Measurements from ENCODE around the gene CWC27.
A peak's percentile ranks its signal among the peaks of the same experiment; 100 is the strongest.

CWC27 gene

DNA sequence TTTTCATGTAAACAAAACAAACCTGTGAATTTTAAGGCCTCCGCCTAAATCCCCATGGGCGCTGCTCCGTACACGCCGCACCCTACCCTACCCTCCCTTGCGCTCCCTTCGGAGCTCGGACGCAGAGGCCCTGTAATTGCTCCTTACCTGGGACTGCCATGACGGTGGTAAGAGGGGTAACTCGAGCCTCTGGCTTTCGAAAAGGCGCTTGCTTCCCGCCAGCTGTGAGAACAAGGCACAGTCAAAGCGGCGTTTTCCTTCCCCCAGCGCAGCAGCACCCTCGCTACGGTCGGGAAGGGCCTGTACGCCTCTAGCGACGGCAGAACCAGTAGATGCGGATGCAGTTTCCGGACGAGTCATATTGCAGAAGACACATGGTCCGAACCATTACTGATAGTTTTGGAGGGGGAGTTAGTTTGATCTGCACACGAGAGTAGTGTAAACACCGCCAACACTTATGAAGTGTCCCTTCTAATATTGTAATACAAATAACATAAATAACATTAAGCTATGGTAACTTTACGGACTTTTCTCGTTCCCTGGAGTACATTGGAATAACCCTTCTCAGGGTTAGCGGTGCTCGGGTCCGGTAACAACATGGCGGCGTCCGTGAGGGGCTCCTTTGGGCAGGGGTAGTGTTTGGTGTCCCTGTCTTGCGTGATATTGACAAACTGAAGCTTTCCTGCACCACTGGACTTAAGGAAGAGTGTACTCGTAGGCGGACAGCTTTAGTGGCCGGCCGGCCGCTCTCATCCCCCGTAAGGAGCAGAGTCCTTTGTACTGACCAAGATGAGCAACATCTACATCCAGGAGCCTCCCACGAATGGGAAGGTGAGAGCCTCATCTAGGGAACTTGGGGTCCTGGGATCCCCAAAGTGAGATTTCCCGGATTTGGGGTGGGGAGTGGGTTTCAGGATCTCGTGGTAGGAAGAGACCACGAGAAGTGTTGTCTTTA is at the start of gene CWC27, which contains the start of gene SREK1IP1:
Gene CWC27, plus strand, starts transcription at position 573 of the 955 bp plus-strand sequence. Its CDS starts 217 bp downstream, at position 790.
Gene SREK1IP1, minus strand, starts transcription at position 334 of the 955 bp plus-strand sequence. Its CDS starts 174 bp downstream, at position 160.
- peak; percentile 87 for DNase-seq

- no peak for DNase-seq
Measured at GRCh38 chr5:64722588-64722987, 46.1 kb upstream of the CWC27 start.

DNA sequence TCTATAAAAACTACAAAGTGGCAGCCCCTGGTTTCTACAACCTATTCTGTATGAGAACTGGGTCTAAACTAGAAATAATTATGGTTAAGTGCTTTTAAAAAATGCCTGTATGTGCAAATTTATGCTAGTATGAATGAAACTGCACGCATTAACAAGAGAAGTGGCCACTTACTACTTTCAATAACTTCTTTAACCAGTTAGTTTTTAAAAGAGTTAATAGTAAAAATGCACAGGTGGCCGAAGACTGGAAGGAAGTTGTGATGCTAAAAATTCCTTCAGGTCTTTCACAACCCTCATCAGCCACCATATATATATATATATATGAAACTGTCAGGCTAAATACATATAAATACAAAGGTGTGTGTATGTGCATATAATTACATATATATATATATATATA is 41.6 kb upstream of the CWC27 start:
- no peak for DNase-seq

DNA sequence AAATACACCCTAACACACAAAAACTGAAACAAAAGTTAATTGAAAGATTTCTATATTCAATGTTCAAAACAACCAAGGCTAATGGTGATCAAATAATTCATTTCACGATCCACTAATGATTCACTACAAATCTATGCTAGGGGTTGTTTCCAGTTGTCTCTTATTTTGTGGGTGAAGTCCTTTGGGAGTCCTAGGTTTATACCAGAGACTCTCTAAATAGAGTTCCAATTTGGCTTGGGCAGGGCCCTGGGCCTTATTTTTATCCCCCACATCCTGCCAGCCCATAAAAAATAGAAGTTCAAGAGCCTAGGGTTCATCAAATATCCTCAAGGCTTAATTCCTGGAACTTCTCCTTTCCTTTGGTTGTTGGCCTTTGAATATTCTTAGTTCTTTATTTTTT is 26.3 kb upstream of the CWC27 start:
- no peak for DNase-seq

GRCh38 chr5:64742821-64743220 is 25.9 kb upstream of the CWC27 start:
- DNase-seq = no peak

GRCh38 chr5:64744914-64745313 is 23.8 kb upstream of the CWC27 start:
- no peak for DNase-seq

- no peak for DNase-seq
Measured at GRCh38 chr5:64746446-64746845, 22.3 kb upstream of the CWC27 start.

DNA sequence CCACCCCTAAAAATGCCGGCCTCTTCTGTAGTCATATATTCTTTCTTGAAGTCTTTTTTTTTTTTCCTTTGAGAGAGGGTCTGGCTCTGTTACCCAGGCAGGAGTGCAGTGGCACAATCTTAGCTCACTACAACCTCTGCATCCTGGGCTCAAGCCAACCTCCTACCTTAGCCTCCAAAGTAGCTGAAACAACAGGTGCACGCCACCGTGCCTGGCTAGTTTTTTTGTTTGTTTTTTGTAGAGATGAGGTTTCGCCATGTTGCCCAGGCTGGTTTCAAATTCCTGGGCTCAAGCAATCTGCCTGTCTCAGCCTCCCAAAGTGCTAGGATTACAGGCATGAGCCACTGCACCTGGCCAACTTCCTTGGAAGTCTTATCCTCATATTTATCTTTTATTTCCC is 19.3 kb upstream of the CWC27 start:
- no peak for DNase-seq

DNA sequence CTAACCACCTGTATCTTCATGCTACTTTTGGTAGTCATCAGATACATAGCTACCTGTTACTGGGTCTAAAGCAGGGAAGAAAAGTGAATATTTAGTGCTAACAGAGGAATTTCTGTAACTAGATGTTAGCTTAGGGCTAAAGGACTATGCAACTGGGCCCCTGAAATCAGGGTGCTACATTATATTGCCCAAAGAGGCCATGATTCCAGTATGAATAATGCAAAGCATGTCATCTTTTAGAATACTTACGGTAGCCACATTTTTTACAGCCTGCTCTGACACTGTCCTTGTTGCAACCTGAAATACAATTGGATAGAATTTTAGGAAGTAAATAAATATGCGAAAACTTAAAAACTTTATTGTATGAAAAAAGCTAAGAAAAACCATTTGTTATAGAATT is 14.7 kb upstream of the CWC27 start:
- DNase-seq = no peak

DNA sequence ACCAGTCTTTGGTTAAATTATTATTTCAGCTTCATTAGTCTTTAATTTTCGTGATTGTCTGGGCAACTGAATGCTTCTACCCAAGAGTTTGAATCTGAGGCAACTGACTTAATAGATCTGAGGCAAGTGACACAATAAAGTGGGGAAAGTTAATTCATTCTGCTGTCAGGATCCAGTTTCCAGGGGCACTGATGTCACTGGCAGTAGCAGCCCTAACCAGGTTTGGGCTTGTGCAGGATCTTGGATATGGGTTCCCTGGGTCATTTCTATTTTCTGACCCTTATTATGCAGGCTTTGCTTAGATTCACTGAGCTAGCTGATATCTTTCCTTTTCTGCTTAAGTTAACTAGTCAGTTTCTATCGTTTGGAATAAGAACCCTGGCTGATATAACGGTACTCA is 9.8 kb upstream of the CWC27 start:
- no peak for DNase-seq

GRCh38 chr5:64759960-64760660 is 8.6 kb upstream of the CWC27 start:
- no peak for DNase-seq

DNA sequence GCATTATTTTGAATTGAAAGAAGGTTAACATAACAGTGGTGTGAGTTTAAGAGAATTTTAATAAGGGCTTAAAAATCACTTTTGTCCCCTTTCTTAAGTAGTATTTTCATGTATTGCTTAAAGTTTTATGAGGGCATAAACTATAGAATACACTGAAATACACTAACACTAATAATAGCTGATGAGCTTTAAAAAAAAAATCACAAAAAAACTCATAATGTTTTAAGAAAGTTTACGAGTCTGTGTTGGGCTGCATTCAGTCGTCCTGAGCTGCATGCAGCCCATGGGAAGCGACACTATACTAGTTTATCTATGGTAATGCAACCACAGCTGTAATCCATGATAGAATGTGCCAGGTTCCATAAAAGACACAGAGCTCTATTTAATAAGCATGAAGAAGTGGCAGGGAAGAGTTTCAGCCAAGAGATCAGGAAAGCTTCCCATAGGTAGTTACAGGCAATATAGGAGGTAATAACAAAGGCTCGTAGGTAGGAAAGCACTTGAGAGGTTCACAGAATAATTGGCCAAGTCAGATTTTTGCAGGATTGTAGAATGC is 4.7 kb upstream of the CWC27 start:
- no peak for DNase-seq

DNA sequence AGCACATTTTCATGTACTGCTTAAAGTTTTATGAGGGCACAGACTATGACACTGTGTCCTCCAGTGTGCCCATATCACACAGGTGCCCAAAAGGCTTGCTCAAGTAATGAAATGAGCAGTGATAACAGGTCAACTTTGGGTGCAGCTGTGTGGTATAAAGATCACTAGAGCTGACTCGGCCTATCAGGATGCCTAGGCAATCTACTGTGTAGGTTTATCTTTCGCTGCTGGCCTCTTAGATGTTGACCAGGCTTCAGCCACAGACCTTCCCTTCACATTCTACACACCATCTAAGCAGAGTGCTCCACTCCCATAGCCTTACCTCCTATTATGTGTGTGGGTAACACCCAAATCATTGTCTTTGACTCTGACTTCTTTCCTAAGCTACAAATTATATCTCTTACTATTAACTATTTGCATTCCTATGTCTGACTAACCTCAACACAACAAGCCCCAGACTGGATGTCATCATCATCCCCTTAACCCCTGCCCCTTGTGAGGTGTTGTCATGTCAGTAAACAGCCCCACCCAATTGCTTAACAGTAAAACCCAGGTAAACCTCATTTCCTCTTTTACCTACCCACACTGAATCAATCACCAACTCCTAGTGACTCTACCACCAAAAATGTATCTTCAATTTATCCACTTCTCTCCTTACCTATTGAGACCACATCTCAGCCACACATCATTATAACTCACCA is 2.8 kb upstream of the CWC27 start:
- no peak for DNase-seq

GRCh38 chr5:64766941-64767340 is 1.8 kb upstream of the CWC27 start:
- no peak for DNase-seq

GRCh38 chr5:64767959-64768357 is 772 bp upstream of the CWC27 start:
- peak; percentile 28 for DNase-seq

- DNase-seq = no peak
Measured at GRCh38 chr5:64769855-64770254, 1.1 kb downstream of the CWC27 start.

GRCh38 chr5:64771736-64772135 is 3.0 kb downstream of the CWC27 start:
- DNase-seq = no peak

DNA sequence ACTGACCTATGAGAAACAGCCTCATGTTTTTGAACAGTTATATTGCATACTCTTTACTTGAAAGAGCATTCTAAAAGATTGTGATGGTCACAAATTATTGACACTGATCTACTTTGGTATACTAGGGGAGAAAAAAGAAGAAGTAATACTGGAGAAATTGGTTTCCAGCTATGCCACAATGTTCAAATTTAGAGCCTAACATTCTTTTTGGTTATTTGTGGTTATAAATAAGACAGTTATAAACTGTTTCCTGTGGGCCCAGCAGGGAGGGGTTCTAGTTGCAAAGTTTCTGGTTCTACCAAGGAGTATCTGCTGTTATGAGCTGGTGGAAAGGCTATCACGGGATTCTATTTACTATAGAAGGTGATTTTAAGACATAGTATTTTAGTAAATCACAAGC is 4.8 kb downstream of the CWC27 start:
- no peak for DNase-seq

GRCh38 chr5:64775291-64775690 is 6.6 kb downstream of the CWC27 start:
- DNase-seq = no peak

GRCh38 chr5:64784451-64785025 is 15.8 kb downstream of the CWC27 start:
- peak; percentile 79 for DNase-seq

GRCh38 chr5:64786372-64786771 is 17.6 kb downstream of the CWC27 start:
- no peak for DNase-seq

GRCh38 chr5:64788156-64788555 is 19.4 kb downstream of the CWC27 start:
- DNase-seq = no peak

DNA sequence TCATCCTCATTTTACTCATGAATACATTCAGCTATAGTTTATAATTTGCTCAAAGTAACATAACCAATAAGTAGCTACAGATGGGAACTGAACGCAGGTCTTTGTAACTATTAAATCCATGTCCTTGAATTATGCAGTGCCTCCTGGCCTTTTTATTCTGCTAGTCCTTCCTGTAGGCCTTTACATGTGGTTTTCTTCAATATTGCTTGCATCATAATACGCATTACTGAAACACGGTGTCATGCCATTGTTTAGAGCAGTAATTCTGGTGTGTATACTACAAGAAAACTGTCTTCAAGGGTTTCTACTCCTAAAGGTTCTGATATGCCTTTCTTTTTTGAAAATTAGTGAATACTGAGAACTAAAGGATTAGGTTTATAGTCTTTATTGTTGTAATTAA is 20.7 kb downstream of the CWC27 start:
- no peak for DNase-seq
